HepG2 (cell line): ENCODE data around the gene AFDN. TPM values are rescaled to one million over a fixed set of nuclear protein-coding genes. Genes with fewer than 3 reads are reported as not detected.

ENCODE experiments used
- ATAC-seq: fragments of 200-7000 bp; cut with Tn5 transposase; 3 replicates; pipeline ENCODE4 v1.9.1; 2020; ENCODE audit warnings: mild to moderate bottlenecking, moderate library complexity
- BruUV-seq: library from RNA; stranded (reverse); fragments of 400-500 nt; replicated peaks from 2 replicates; lab custom pipeline; 2021; lab: Mats Ljungman, UMichigan
- CTCF ChIA-PET: fragments of 300-600 bp; formaldehyde crosslinking; extraction: SDS; loops from one replicate; lab custom pipeline; 2021; ENCODE audit warnings: low total read pairs, inconsistent platforms, low intra/inter-chr PET ratio; lab: Yijun Ruan, JAX
- POLR2A ChIA-PET: fragments of 350-600 bp; sonication (Branson Sonifier 250); formaldehyde crosslinking; loops from one replicate; lab custom pipeline; 2020; ENCODE audit warnings: antibody characterized with exemption, inconsistent platforms; lab: Yijun Ruan, JAX
- DNase-seq: peaks from one replicate; pipeline ENCODE4 v3.0.0-alpha.2; 2015; ENCODE audit warnings: low spot score
- FAIRE-seq: peaks from 3 replicates; lab custom pipeline; 2011; peaks lifted over from hg19 to GRCh38; lab: Jason Lieb, UNC
- H2AFZ ChIP-seq: one replicate; pipeline ENCODE4 v1.6.1; 2011; ENCODE audit warnings: low read length, inconsistent platforms
- H3K27ac ChIP-seq: fragments of 300-600 bp; 3 replicates; pipeline ENCODE4 v1.8.0; 2011; ENCODE audit warnings: mixed run types, mild to moderate bottlenecking, mixed read lengths, low read length, inconsistent platforms; ENCODE audit not compliant: insufficient read depth; ENCODE audit errors: extremely low read length
- H3K27me3 ChIP-seq, 2 experiments: fragments of 200-600 bp in 1 of 2; 2 replicates in 1 of 2; 3 replicates in 1 of 2; pipeline versions ENCODE4 v1.6.0 to v1.8.0; 2011; ENCODE audit warnings: low read length in 2 of 2, mild to moderate bottlenecking in 2 of 2, moderate library complexity in 2 of 2, inconsistent platforms in 1 of 2; ENCODE audit not compliant: insufficient read depth in 2 of 2, control insufficient read depth in 1 of 2
- H3K36me3 ChIP-seq, 2 experiments: fragments of 200-600 bp in 1 of 2; replicated peaks in 1 of 2; 2 replicates in 1 of 2; 3 replicates in 1 of 2; pipeline versions ENCODE4 v1.5.1 to v1.8.0; 2011; ENCODE audit warnings: low read length in 2 of 2, inconsistent platforms in 1 of 2; ENCODE audit not compliant: insufficient read depth in 2 of 2, control insufficient read depth in 1 of 2
- H3K4me1 ChIP-seq: 2 replicates; pipeline ENCODE4 v1.5.1; 2012; ENCODE audit warnings: low read length, inconsistent platforms; ENCODE audit not compliant: insufficient read depth
- H3K4me2 ChIP-seq: 2 replicates; pipeline ENCODE4 v1.6.0; 2011; ENCODE audit warnings: low read depth, low read length, inconsistent platforms
- H3K4me3 ChIP-seq, 3 experiments: fragments of 200-600 bp in 1 of 3; sonication (generic), shearing (Covaris generic) in 1 of 3; replicated peaks in 1 of 3; 2 replicates each; pipeline ENCODE4 v1.5.1; 2011 to 2016; ENCODE audit warnings: low read length in 3 of 3, inconsistent platforms in 2 of 3, low read depth in 2 of 3, mild to moderate bottlenecking in 2 of 3, control low read depth in 1 of 3, mixed read lengths in 1 of 3; ENCODE audit not compliant: insufficient read depth in 1 of 3
- H3K79me2 ChIP-seq: one replicate; pipeline ENCODE4 v1.6.1; 2011; ENCODE audit warnings: low read length, inconsistent platforms; ENCODE audit not compliant: insufficient read depth
- H3K9ac ChIP-seq: 2 replicates; pipeline ENCODE4 v1.6.0; 2011; ENCODE audit warnings: mild to moderate bottlenecking, low read depth, low read length, inconsistent platforms; ENCODE audit not compliant: insufficient read depth
- H3K9me3 ChIP-seq: 2 replicates; pipeline ENCODE4 v1.5.1; 2012; ENCODE audit warnings: mild to moderate bottlenecking, low read length
- H4K20me1 ChIP-seq: 2 replicates; pipeline ENCODE4 v1.6.0; 2011; ENCODE audit warnings: inconsistent platforms, mild to moderate bottlenecking, low read length, moderate library complexity; ENCODE audit not compliant: insufficient read depth
- BORCS8-MEF2B ChIP-seq: sonication (generic); formaldehyde crosslinking; IDR thresholded peaks from 2 replicates; pipeline ENCODE4 v1.8.0; 2022; ENCODE audit warnings: mild to moderate bottlenecking, missing genetic modification reagents
- CREB3 ChIP-seq: sonication (generic); formaldehyde crosslinking; IDR thresholded peaks from 2 replicates; pipeline ENCODE4 v1.5.0; 2020; ENCODE audit warnings: missing genetic modification reagents
- E2F1 ChIP-seq: sonication (generic); formaldehyde crosslinking; IDR thresholded peaks from 2 replicates; pipeline ENCODE4 v1.5.0; 2020; ENCODE audit warnings: missing genetic modification reagents
- HMGXB3 ChIP-seq: sonication (generic); formaldehyde crosslinking; IDR thresholded peaks from 2 replicates; pipeline ENCODE4 v1.4.0; 2020; ENCODE audit warnings: missing genetic modification reagents, borderline replicate concordance
- SP140L ChIP-seq: sonication (generic); formaldehyde crosslinking; IDR thresholded peaks from 2 replicates; pipeline ENCODE4 v1.4.0; 2020; ENCODE audit warnings: missing genetic modification reagents, borderline replicate concordance
- ZBTB33 ChIP-seq: sonication (generic); formaldehyde crosslinking; IDR thresholded peaks from 2 replicates; pipeline ENCODE4 v1.4.0; 2020; ENCODE audit warnings: missing genetic modification reagents
- ZBTB43 ChIP-seq: sonication (generic); formaldehyde crosslinking; conservative IDR thresholded peaks from 2 replicates; pipeline ENCODE4 v1.4.0; 2020; ENCODE audit warnings: missing genetic modification reagents
- ZNF512 ChIP-seq: sonication (generic); formaldehyde crosslinking; IDR thresholded peaks from 2 replicates; pipeline ENCODE4 v1.4.0; 2020; ENCODE audit warnings: mild to moderate bottlenecking, missing genetic modification reagents
- ZNF614 ChIP-seq: IDR thresholded peaks from 2 replicates; pipeline ENCODE4 v1.6.1; 2018; ENCODE audit warnings: missing biosample characterization, missing genetic modification reagents, inconsistent platforms, borderline replicate concordance
- ZNF652 ChIP-seq: IDR thresholded peaks from 2 replicates; pipeline ENCODE4 v1.6.1; 2016; ENCODE audit warnings: low read depth, borderline replicate concordance
- WGBS: methylation state at CpG from one replicate; pipeline ENCODE4 v1.1.6; 2017; ENCODE audit warnings: low lambda C conversion rate; 5-methylcytosine and 5-hydroxymethylcytosine counted together
- in situ Hi-C: cut with HindIII; loops from 2 replicates; pipeline ENCODE4 v1.10.0; 2017; ENCODE audit warnings: low pct_unique_long_range_greater_than_20kb; ENCODE audit not compliant: extremely low pct_ligation_motif_present
- intact Hi-C: fragments of 100-400 bp; cut with micrococcal nuclease; formaldehyde crosslinking; loops from one replicate; pipeline ENCODE4 v1.10.0; 2022; ENCODE audit not compliant: unreplicated experiment
- polyA plus RNA-seq, 8 experiments: library from polyadenylated mRNA; depleted of rRNA in 3 of 8; stranded (reverse) in 7 of 8; unstranded in 1 of 8; fragments of >200 nt; fragmentation: Illumina TruSeq in 4 of 8; extraction: Trizol in 4 of 8; gene quantifications; 2 replicates each; pipeline versions ENCODE4 v1.2.1 to v1.2.3, GENCODE V29; 2011 to 2016; ENCODE audit warnings: low read depth in 4 of 8, missing spikeins in 1 of 8, mixed read lengths in 1 of 8; ENCODE audit not compliant: insufficient read depth in 1 of 8
- total RNA-seq, 5 experiments: library from RNA; depleted of rRNA; stranded (reverse); fragments of >200 nt; fragmentation: Illumina TruSeq; extraction: Trizol; gene quantifications; 2 replicates each; pipeline ENCODE4 v1.2.3, GENCODE V29; 2016; ENCODE audit warnings: low read depth in 1 of 5

Gene AFDN
- total and polyA plus RNA-seq, 2 of the 13 experiments (the other 11 are each of a cell fraction or from before 2014, with no cell fraction given): 136 to 151 TPM

- Histone ChIP-seq H3K4me3 (peak overlapping the region in 1 of 3 experiments; percentile 44; a peak in 2 of 6 replicates), H3K9me3 (no peaks in the 10 kb centered on the region), H2AFZ (no peak overlapping the region), H3K4me2 (peak overlapping the region; percentile 63), H3K36me3 (no peaks in the 10 kb centered on the region), H3K27me3 (peaks cover 0 to 2% of the 10 kb centered on the region in 2 experiments; a peak in 2 of 5 replicates), H3K27ac (no peak overlapping the region), H3K4me1 (peaks cover 45% of the 10 kb centered on the region), H3K79me2 (no peaks in the 10 kb centered on the region), H3K9ac (no peak overlapping the region), H4K20me1 (no peaks in the 10 kb centered on the region)
- WGBS: 78% methylated on average over 13 of the region's 13 CpGs
- in situ Hi-C loops: no loop called here
- ATAC-seq (no peak), FAIRE-seq (no peak), DNase-seq (no peak)
- TSS peak; percentile 50 for BruUV-seq
- CTCF ChIA-PET: no interaction called here
- POLR2A ChIA-PET: interaction anchor here (0.7 to 1.4 kb wide), 6 partner anchors 14 to 277 kb away, joined by 3 to 6 read pairs (median 4); no protein-coding TSS in a partner anchor
- intact Hi-C loops: no loop called here
- TF ChIP-seq ZNF614 (CRISPR knock-in tag) (no peak), ZNF652 (CRISPR knock-in tag) (peak; percentile 65; the same call in 1 of the 2 replicates), E2F1 (no peak), ZNF512 (CRISPR knock-in tag) (no peak), CREB3 (no peak), SP140L (CRISPR knock-in tag) (no peak), ZBTB43 (CRISPR knock-in tag) (0 out of 2 replicates have a peak, but pooled peaks have one; percentile 17), HMGXB3 (CRISPR knock-in tag) (no peak), ZBTB33 (CRISPR knock-in tag) (peak; percentile 50; the same call in 1 of the 2 replicates), BORCS8-MEF2B (CRISPR knock-in tag) (no peak)
Measured at GRCh38 chr6:167791780-167792478, 34.8 kb upstream of the AFDN start.
